Measurements from ENCODE around the gene PTPN13.

The PTPN13 gene

DNA sequence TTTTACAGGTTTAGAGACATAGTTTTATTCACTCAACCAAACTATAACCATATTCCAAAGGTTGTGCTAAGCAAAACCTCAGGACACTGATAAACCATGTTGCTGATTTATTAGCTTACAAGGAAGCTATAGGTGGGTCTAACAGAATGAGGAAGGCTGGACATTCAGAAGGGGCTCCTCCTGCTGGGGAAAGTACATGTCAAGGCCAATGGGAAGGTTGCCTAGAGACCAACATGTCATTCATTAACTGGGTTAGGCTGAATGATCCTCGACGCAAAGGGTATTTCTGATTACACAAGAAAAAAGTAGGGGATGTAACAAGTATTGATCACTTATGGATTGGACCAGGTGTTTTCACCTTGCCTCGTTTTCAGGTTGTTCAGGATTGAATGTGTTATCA is 224.7 kb downstream of the PTPN13 start:
- no peak for DNase-seq (ENCODE audit: low read depth)

DNA sequence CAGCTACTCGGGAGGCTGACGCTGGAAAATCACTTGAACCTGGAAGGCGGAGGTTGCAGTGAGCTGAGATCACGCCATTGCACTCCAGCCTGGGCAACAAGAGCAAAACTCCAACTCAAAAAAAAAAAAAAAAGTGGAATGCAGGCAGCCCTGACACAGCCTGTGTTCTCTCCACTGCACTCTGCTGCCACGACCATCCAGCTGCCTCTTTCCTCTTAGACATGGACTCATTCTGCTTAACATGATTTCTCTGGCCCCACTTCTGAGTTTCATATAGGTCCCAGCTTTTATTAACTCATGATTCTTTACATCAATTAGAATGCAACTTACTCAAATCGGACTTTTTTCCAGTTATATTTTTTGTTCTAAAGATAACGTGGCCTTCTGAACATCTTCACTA is 225.4 kb downstream of the PTPN13 start:
- DNase-seq (ENCODE audit: low read depth), result no peak

DNA sequence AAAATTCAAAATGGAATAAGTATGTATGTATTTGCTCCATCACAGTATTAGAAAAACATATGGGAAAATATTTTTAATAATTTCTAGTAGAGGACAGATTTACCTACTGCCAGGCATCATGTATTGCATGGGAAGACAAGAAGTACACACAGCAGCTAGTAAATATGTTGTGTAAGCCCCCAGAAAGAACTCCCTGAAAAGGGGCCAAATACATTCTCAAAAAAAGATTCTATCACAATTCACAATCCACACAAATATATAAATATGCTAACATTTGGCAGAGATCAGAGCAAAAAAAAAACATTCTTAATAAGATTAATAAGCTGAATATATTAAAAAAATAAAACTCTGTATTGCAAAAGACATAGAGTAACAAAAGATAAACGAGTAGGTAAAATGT is 227.0 kb downstream of the PTPN13 start:
- no peak for DNase-seq (ENCODE audit: low read depth)

GRCh38 chr4:86822136-86822535 is 228.0 kb downstream of the PTPN13 start:
- no peak for DNase-seq (ENCODE audit: low read depth)

DNA sequence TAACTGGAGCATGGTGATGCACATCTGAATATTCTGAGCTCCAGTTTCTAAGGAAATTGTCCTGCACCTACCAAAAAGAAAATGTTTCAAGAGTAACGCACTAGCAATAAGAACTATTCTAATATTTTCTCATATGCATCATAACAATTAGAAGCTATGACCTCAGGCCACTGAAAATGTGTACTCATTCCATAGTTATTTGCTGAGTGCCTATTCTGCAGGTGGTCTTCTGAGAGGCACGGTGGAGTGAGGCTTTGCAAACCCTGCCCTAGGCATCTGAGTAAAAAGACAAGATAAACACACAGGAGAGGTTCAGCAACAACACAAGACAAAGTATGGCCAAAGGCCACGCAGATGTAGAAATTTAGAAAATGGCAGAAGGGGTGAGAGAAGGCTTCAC is 231.4 kb downstream of the PTPN13 start:
- no peak for DNase-seq (ENCODE audit: low read depth)

- DNase-seq (ENCODE audit: low read depth), result no peak
Measured at GRCh38 chr4:86831262-86832130, 237.4 kb downstream of the PTPN13 start.

DNA sequence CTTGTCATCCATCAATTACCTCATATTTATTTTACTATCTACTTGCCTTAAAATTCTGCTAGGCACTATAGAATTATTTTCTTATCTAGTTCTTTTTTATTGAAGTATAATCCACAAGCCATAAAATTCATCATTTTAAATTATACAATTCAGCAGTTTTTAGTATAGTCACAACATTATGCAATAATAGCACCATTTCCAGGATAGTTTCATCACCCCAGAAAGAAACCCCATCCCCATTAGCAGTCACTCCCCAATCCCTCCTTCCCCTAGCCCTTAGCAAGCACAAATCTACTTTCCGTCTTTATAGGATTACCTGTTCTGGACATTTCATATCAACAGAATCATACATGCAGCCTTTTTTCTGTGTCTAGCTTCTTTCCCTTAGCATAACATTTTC is 239.5 kb downstream of the PTPN13 start:
- no peak for DNase-seq (ENCODE audit: low read depth)

- no peak for DNase-seq (ENCODE audit: low read depth)
Measured at GRCh38 chr4:86834901-86835300, 240.8 kb downstream of the PTPN13 start.

DNA sequence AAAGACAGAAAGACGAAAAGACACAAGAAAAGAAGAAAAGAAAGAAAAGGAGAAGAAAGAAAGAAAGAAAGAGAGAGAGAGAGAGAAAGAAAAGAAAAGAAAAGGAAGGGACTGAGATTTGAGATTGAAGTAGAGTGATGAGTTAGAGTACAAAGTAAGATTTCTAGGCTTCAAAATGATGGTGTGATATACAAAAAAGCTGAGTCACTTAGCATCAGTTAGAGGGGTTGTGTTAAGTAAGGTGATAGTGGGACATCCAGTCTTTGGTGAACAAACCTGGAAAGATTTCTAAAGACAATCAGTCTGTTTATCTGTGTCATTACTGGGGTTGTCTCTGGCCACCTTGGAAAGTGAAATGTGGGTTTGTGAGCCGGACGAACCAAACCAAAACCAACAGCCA is 241.6 kb downstream of the PTPN13 start:
- DNase-seq (ENCODE audit: low read depth), result no peak

- DNase-seq (ENCODE audit: low read depth), result no peak
Measured at GRCh38 chr4:86837691-86838503, 243.8 kb downstream of the PTPN13 start.

GRCh38 chr4:86840858-86841257 is 246.7 kb downstream of the PTPN13 start:
- no peak for DNase-seq (ENCODE audit: low read depth)

GRCh38 chr4:86841309-86841708 is 247.2 kb downstream of the PTPN13 start:
- no peak for DNase-seq (ENCODE audit: low read depth)

DNA sequence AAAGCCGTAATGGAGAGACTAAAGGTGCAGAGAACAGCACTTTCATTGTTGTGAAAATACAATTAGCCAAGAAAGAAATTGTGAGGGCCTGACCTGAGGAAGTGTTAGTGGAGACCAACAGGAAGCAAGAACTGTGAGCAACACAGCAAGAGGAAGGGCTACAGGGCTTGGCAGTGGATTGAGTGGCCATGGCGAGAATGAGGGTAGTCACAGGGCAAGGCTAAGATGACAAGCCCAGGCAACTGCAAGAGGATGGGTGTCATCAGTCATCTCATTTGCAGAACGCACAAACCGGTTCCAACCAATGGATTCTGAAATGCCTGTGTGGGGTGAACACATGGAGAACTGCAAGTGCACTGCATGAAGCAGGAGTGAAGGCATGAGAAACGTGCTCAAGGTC is 251.5 kb downstream of the PTPN13 start:
- DNase-seq (ENCODE audit: low read depth), result no peak

- DNase-seq (ENCODE audit: low read depth), result no peak
Measured at GRCh38 chr4:86846921-86847320, 252.8 kb downstream of the PTPN13 start.

DNA sequence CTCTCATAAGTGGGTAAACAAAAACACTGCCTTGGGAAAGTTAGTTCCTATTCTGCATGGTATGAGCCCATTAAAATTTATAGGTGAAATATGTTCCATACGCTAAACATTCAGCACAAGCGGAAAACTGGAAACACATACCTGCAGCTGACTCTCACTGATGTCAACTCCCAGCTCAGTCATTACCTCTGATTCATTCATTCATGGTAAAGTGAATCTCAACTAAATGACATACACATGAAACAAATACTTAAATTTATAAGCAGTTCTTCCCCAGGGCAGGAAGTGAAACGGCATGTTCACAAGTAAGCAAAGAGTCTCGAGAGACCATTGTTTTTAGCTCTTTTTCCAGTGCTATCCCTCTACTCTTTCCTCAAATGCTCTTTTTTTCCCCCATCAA is 253.5 kb downstream of the PTPN13 start:
- DNase-seq (ENCODE audit: low read depth), result no peak

GRCh38 chr4:86848136-86848535 is 254.0 kb downstream of the PTPN13 start:
- DNase-seq (ENCODE audit: low read depth), result no peak

DNA sequence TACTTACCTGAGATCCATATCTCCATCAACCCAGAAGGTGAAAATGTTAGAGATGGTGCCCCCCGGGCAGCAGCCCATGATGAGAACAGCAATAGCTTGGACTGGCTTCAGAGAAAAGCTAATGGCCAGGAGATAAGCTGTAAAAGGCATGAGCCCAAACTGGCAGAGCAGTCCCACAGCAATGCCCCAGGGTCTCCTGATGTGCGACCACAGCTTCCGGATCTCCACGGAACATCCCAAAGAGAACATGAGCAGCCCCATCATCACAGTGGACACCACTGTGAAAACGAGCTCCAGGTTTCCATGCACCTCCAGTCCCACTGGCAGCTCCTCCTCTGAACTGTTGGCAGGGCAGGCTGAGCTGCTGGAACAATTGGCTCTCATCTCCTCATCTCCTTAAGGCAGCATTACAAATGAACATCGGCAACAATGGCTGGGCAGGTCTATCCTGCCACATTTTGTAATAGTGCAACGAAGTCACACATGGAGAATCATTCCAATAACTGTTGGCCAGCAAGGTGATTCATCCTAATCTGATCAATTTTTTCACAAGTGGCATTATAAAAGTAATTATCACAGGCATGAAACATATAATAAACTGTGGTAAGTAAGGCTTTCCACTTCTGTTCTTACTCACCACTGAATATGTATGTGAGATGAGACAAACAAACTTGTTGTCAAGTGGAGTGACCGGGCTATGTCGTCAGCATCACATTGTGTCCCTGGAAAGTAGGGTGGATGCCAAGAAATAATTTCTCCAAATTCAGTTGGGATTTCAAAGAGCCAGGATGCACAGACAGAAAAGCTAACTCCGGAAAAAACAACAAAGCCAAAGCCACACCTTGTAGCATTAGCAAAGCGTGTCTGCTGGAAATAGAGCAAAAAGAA is 254.9 kb downstream of the PTPN13 start, which contains the start of gene SLC10A6:
Gene SLC10A6, minus strand, starts transcription at position 653 of the 888 bp plus-strand sequence. Its CDS starts 269 bp downstream, at position 384.
- no peak for DNase-seq (ENCODE audit: low read depth)

DNA sequence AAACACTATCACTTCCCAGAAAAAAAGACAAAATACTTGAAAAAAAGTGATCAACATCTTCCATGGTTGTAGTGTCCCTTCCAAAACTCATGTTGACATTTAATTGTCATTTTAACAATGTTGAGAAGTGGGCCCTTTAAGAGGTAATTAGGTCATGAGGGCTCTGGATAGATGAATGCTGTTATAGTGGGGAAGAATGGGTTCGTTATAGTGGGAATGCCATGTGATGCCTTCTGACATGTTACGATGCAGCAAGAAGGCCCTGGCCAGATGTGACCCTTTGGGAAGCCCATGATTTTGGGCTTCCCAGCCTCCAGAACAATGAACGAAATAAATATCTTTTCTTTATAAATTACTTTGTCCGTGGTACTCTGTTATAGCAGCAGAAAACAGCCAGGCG is 259.1 kb downstream of the PTPN13 start:
- no peak for DNase-seq (ENCODE audit: low read depth)

- DNase-seq (ENCODE audit: low read depth), result no peak
Measured at GRCh38 chr4:86855572-86855971, 261.5 kb downstream of the PTPN13 start.

DNA sequence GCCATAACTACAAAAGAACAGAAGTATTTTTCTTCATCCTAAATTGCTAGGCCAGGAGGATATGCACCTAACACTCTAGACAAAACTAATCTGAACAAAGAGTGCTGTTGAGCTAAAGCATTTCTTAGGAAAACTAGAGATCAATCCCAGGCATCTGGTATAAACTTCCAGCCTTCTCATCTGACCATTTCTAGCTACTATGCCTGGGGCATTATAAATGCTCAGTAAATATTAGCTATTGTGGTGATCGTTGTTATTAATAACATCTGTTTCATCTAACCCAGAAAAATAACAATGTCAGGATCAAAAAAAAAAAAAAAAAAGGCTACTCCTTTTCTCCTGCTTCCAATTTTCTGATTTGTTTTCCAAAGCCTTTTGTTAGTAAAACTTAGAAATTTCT is 262.8 kb downstream of the PTPN13 start:
- no peak for DNase-seq (ENCODE audit: low read depth)

- DNase-seq (ENCODE audit: low read depth), result no peak
Measured at GRCh38 chr4:86857341-86858052, 263.4 kb downstream of the PTPN13 start.

Measured in stimulated activated CD8-positive, alpha-beta memory T cell treated with anti-CD3 and anti-CD28 coated beads, Interleukin-12 subunit alpha, Interleukin-12 subunit beta, amount 100 ng/mL, for 1 hour (primary cell).